MM.1S (cell line): ENCODE results near the gene FCHSD2.

Experiments used
- CTCF ChIP-seq: fragments of 300-600 bp; sonication (generic); IDR thresholded peaks from 2 replicates; pipeline ENCODE4 v1.5.1; 2016; ENCODE audit warnings: antibody characterized with exemption, low read length, mixed read lengths
- EZH2 ChIP-seq: fragments of 300-600 bp; sonication (generic); optimal IDR thresholded peaks from 2 replicates; pipeline ENCODE3; 2017; ENCODE audit warnings: low read depth, mild to moderate bottlenecking, antibody characterized with exemption, low read length, mixed read lengths
- EZH2phosphoT487 ChIP-seq: fragments of 300-600 bp; sonication (generic); IDR thresholded peaks from 2 replicates; pipeline ENCODE4 v1.6.1; 2018; ENCODE audit warnings: antibody characterized with exemption, low read length

GRCh38 chr11:73048446-73048845, 93.7 kb downstream of the FCHSD2 start:
- no peak for TF ChIP-seq CTCF
- TF ChIP-seq EZH2 = no peak
- no peak for TF ChIP-seq EZH2phosphoT487
